Hypothalamus (tissue), 51 donors: ENCODE data around the gene CACNA1H.
"Not testable (repeated sequence)": the region's sequence is repeated elsewhere in the genome, so short reads cannot be mapped to it uniquely, and the experiment has no call there.

Experiments used
- DNase-seq, 51 donors: peaks; one replicate each; lab custom pipeline; 2025; lab: John Stamatoyannopoulos, UW

The CACNA1H gene

GRCh38 chr16:1220841-1221627, 68.1 kb downstream of the CACNA1H start:
- no peak for DNase-seq

- DNase-seq = peak in 1 of 51 donors; percentile 3
These were observed 69.0 kb downstream of the CACNA1H start for GRCh38 chr16:1221628-1222552.

GRCh38 chr16:1222553-1223354, 69.8 kb downstream of the CACNA1H start:
- no peak for DNase-seq

- no peak for DNase-seq
These were observed 70.7 kb downstream of the CACNA1H start for GRCh38 chr16:1223355-1224214.

- no peak for DNase-seq
These were observed 71.7 kb downstream of the CACNA1H start for GRCh38 chr16:1224558-1224957.

- DNase-seq = no peak
These were observed 72.1 kb downstream of the CACNA1H start, which contains the start of gene TPSG1 for GRCh38 chr16:1225051-1225451. Gene TPSG1, minus strand, starts transcription at chr16:1225268. Its CDS starts 16 bp downstream, at chr16:1225252.

- not testable (repeated sequence) for DNase-seq
These were observed 72.9 kb downstream of the CACNA1H start for GRCh38 chr16:1225728-1226311.

- DNase-seq = not testable (repeated sequence)
These were observed 73.8 kb downstream of the CACNA1H start for GRCh38 chr16:1226692-1227091.

- not testable (repeated sequence) for DNase-seq
These were observed 75.3 kb downstream of the CACNA1H start for GRCh38 chr16:1228227-1228626.

- DNase-seq = not testable (repeated sequence)
These were observed 76.6 kb downstream of the CACNA1H start for GRCh38 chr16:1229476-1229875.

GRCh38 chr16:1230084-1230470, 77.2 kb downstream of the CACNA1H start, which contains the start of gene TPSB2:
Gene TPSB2, minus strand, starts transcription at chr16:1230184. Its CDS starts 233 bp downstream, at chr16:1229951.
- not testable (repeated sequence) for DNase-seq

- DNase-seq = not testable (repeated sequence)
These were observed 77.7 kb downstream of the CACNA1H start for GRCh38 chr16:1230471-1231212.

- not testable (repeated sequence) for DNase-seq
These were observed 78.4 kb downstream of the CACNA1H start for GRCh38 chr16:1231301-1231700.

GRCh38 chr16:1232049-1232748, 79.3 kb downstream of the CACNA1H start:
- not testable (repeated sequence) for DNase-seq

- not testable (repeated sequence) for DNase-seq
These were observed 83.8 kb downstream of the CACNA1H start for GRCh38 chr16:1236659-1237058.

- DNase-seq = no peak
These were observed 85.1 kb downstream of the CACNA1H start for GRCh38 chr16:1237990-1238389.

GRCh38 chr16:1238909-1239308, 86.0 kb downstream of the CACNA1H start:
- peak in 1 of 51 donors; percentile 24 for DNase-seq

GRCh38 chr16:1239575-1239974, 86.7 kb downstream of the CACNA1H start:
- not testable (repeated sequence) for DNase-seq
